ENCODE results near the gene TAF4. TPM values are rescaled to one million over a fixed set of nuclear protein-coding genes. Genes with fewer than 3 reads are reported as not detected.

The TAF4 gene
- total and polyA plus RNA-seq, 2 donors, result 3.4 to 12.0 TPM

- WGBS, result 76% methylated on average over 8 of the region's 8 CpGs
- no peak overlapping the region for H3K27ac ChIP-seq (ENCODE audit: low read depth in 1 of 2, low read length in 1 of 2)
- H3K36me3 ChIP-seq (ENCODE audit: control insufficient read depth in 2 of 2, insufficient read depth in 2 of 2, low read length in 1 of 2), result no peaks in the 10 kb centered on the region
- H3K4me3 ChIP-seq (ENCODE audit: low read length in 2 of 2), result no peak overlapping the region
- no peak for DNase-seq (ENCODE audit: low read depth in 6 of 9, low spot score in 9 of 9)
- H3K27me3 ChIP-seq (ENCODE audit: control insufficient read depth in 2 of 2, insufficient read depth in 1 of 2, low read length in 1 of 2), result no peaks in the 10 kb centered on the region
- peaks cover 5 to 20% of the 10 kb centered on the region in 2 donors for H3K4me1 ChIP-seq (ENCODE audit: control insufficient read depth in 2 of 2, insufficient read depth in 2 of 2, low read length in 2 of 2)
- H3K9me3 ChIP-seq (ENCODE audit: control insufficient read depth in 2 of 2, insufficient read depth in 1 of 2, low read length in 1 of 2), result no peaks in the 10 kb centered on the region
Measured at GRCh38 chr20:62025394-62025793, 40.3 kb downstream of the TAF4 start.

GRCh38 chr20:62023935-62024334 lies 41.7 kb downstream of the TAF4 start:
- DNase-seq (ENCODE audit: low read depth in 6 of 9, low spot score in 9 of 9), result no peak
- no peaks in the 10 kb centered on the region for H3K9me3 ChIP-seq (ENCODE audit: control insufficient read depth in 2 of 2, insufficient read depth in 1 of 2, low read length in 1 of 2)
- H3K27ac ChIP-seq (ENCODE audit: low read depth in 1 of 2, low read length in 1 of 2), result no peak overlapping the region
- no peaks in the 10 kb centered on the region for H3K27me3 ChIP-seq (ENCODE audit: control insufficient read depth in 2 of 2, insufficient read depth in 1 of 2, low read length in 1 of 2)
- no peaks in the 10 kb centered on the region for H3K36me3 ChIP-seq (ENCODE audit: control insufficient read depth in 2 of 2, insufficient read depth in 2 of 2, low read length in 1 of 2)
- 98% methylated on average over 11 of the region's 11 CpGs for WGBS
- H3K4me3 ChIP-seq (ENCODE audit: low read length in 2 of 2), result no peak overlapping the region
- H3K4me1 ChIP-seq (ENCODE audit: control insufficient read depth in 2 of 2, insufficient read depth in 2 of 2, low read length in 2 of 2), result peaks cover 5 to 14% of the 10 kb centered on the region in 2 donors

GRCh38 chr20:62022575-62023139 lies 43.0 kb downstream of the TAF4 start:
- H3K4me1 ChIP-seq (ENCODE audit: control insufficient read depth in 2 of 2, insufficient read depth in 2 of 2, low read length in 2 of 2), result peaks cover 5 to 14% of the 10 kb centered on the region in 2 donors
- DNase-seq (ENCODE audit: low read depth in 6 of 9, low spot score in 9 of 9), result no peak
- WGBS, result 98% methylated on average over 14 of the region's 14 CpGs
- no peak overlapping the region for H3K27ac ChIP-seq (ENCODE audit: low read depth in 1 of 2, low read length in 1 of 2)
- no peaks in the 10 kb centered on the region for H3K9me3 ChIP-seq (ENCODE audit: control insufficient read depth in 2 of 2, insufficient read depth in 1 of 2, low read length in 1 of 2)
- H3K36me3 ChIP-seq (ENCODE audit: control insufficient read depth in 2 of 2, insufficient read depth in 2 of 2, low read length in 1 of 2), result no peaks in the 10 kb centered on the region
- no peak overlapping the region for H3K4me3 ChIP-seq (ENCODE audit: low read length in 2 of 2)
- no peaks in the 10 kb centered on the region for H3K27me3 ChIP-seq (ENCODE audit: control insufficient read depth in 2 of 2, insufficient read depth in 1 of 2, low read length in 1 of 2)

GRCh38 chr20:62021793-62022385 lies 43.8 kb downstream of the TAF4 start:
- no peaks in the 10 kb centered on the region for H3K36me3 ChIP-seq (ENCODE audit: control insufficient read depth in 2 of 2, insufficient read depth in 2 of 2, low read length in 1 of 2)
- H3K27me3 ChIP-seq (ENCODE audit: control insufficient read depth in 2 of 2, insufficient read depth in 1 of 2, low read length in 1 of 2), result no peaks in the 10 kb centered on the region
- H3K27ac ChIP-seq (ENCODE audit: low read depth in 1 of 2, low read length in 1 of 2), result no peak overlapping the region
- WGBS, result 93% methylated on average over 19 of the region's 19 CpGs
- DNase-seq (ENCODE audit: low read depth in 6 of 9, low spot score in 9 of 9), result no peak
- no peak overlapping the region for H3K4me3 ChIP-seq (ENCODE audit: low read length in 2 of 2)
- no peaks in the 10 kb centered on the region for H3K9me3 ChIP-seq (ENCODE audit: control insufficient read depth in 2 of 2, insufficient read depth in 1 of 2, low read length in 1 of 2)
- H3K4me1 ChIP-seq (ENCODE audit: control insufficient read depth in 2 of 2, insufficient read depth in 2 of 2, low read length in 2 of 2), result peaks cover 3 to 13% of the 10 kb centered on the region in 2 donors

GRCh38 chr20:62020935-62021701 lies 44.6 kb downstream of the TAF4 start:
- no peaks in the 10 kb centered on the region for H3K36me3 ChIP-seq (ENCODE audit: control insufficient read depth in 2 of 2, insufficient read depth in 2 of 2, low read length in 1 of 2)
- H3K27ac ChIP-seq (ENCODE audit: low read depth in 1 of 2, low read length in 1 of 2), result no peak overlapping the region
- peaks cover 3 to 5% of the 10 kb centered on the region in 2 donors for H3K4me1 ChIP-seq (ENCODE audit: control insufficient read depth in 2 of 2, insufficient read depth in 2 of 2, low read length in 2 of 2)
- H3K4me3 ChIP-seq (ENCODE audit: low read length in 2 of 2), result no peak overlapping the region
- H3K9me3 ChIP-seq (ENCODE audit: control insufficient read depth in 2 of 2, insufficient read depth in 1 of 2, low read length in 1 of 2), result no peaks in the 10 kb centered on the region
- no peak for DNase-seq (ENCODE audit: low read depth in 6 of 9, low spot score in 9 of 9)
- H3K27me3 ChIP-seq (ENCODE audit: control insufficient read depth in 2 of 2, insufficient read depth in 1 of 2, low read length in 1 of 2), result no peaks in the 10 kb centered on the region
- 94% methylated on average over 25 of the region's 25 CpGs for WGBS

- H3K27ac ChIP-seq (ENCODE audit: low read depth in 1 of 2, low read length in 1 of 2), result no peak overlapping the region
- peaks cover under 1 to 3% of the 10 kb centered on the region in 2 donors for H3K36me3 ChIP-seq (ENCODE audit: control insufficient read depth in 2 of 2, insufficient read depth in 2 of 2, low read length in 1 of 2)
- no peak overlapping the region for H3K4me3 ChIP-seq (ENCODE audit: low read length in 2 of 2)
- H3K4me1 ChIP-seq (ENCODE audit: control insufficient read depth in 2 of 2, insufficient read depth in 2 of 2, low read length in 2 of 2), result no peaks in the 10 kb centered on the region
- H3K9me3 ChIP-seq (ENCODE audit: control insufficient read depth in 2 of 2, insufficient read depth in 1 of 2, low read length in 1 of 2), result no peaks in the 10 kb centered on the region
- 93% methylated on average over 19 of the region's 19 CpGs for WGBS
- H3K27me3 ChIP-seq (ENCODE audit: control insufficient read depth in 2 of 2, insufficient read depth in 1 of 2, low read length in 1 of 2), result no peaks in the 10 kb centered on the region
- DNase-seq (ENCODE audit: low read depth in 6 of 9, low spot score in 9 of 9), result no peak
Measured at GRCh38 chr20:62019881-62020492, 45.7 kb downstream of the TAF4 start.

GRCh38 chr20:62019144-62019805 lies 46.4 kb downstream of the TAF4 start:
- Histone ChIP-seq H3K27ac (ENCODE audit: low read depth in 1 of 2, low read length in 1 of 2) (no peak overlapping the region), H3K9me3 (ENCODE audit: control insufficient read depth in 2 of 2, insufficient read depth in 1 of 2, low read length in 1 of 2) (no peaks in the 10 kb centered on the region), H3K4me3 (ENCODE audit: low read length in 2 of 2) (no peak overlapping the region), H3K4me1 (ENCODE audit: control insufficient read depth in 2 of 2, insufficient read depth in 2 of 2, low read length in 2 of 2) (no peaks in the 10 kb centered on the region), H3K36me3 (ENCODE audit: control insufficient read depth in 2 of 2, insufficient read depth in 2 of 2, low read length in 1 of 2) (peaks cover 2 to 5% of the 10 kb centered on the region in 2 donors), H3K27me3 (ENCODE audit: control insufficient read depth in 2 of 2, insufficient read depth in 1 of 2, low read length in 1 of 2) (no peaks in the 10 kb centered on the region)
- no peak for DNase-seq (ENCODE audit: low read depth in 6 of 9, low spot score in 9 of 9)
- 98% methylated on average over 19 of the region's 19 CpGs for WGBS

GRCh38 chr20:62018437-62019143 lies 47.1 kb downstream of the TAF4 start:
- DNase-seq (ENCODE audit: low read depth in 6 of 9, low spot score in 9 of 9), result no peak
- no peaks in the 10 kb centered on the region for H3K9me3 ChIP-seq (ENCODE audit: control insufficient read depth in 2 of 2, insufficient read depth in 1 of 2, low read length in 1 of 2)
- H3K27ac ChIP-seq (ENCODE audit: low read depth in 1 of 2, low read length in 1 of 2), result no peak overlapping the region
- WGBS, result 95% methylated on average over 23 of the region's 23 CpGs
- H3K27me3 ChIP-seq (ENCODE audit: control insufficient read depth in 2 of 2, insufficient read depth in 1 of 2, low read length in 1 of 2), result no peaks in the 10 kb centered on the region
- H3K36me3 ChIP-seq (ENCODE audit: control insufficient read depth in 2 of 2, insufficient read depth in 2 of 2, low read length in 1 of 2), result peaks cover 6 to 12% of the 10 kb centered on the region in 2 donors
- H3K4me1 ChIP-seq (ENCODE audit: control insufficient read depth in 2 of 2, insufficient read depth in 2 of 2, low read length in 2 of 2), result no peaks in the 10 kb centered on the region
- no peak overlapping the region for H3K4me3 ChIP-seq (ENCODE audit: low read length in 2 of 2)

All from thymus (tissue), 11 donors.